Keratinocyte (primary cell): ENCODE data around the gene PLCL1. TPM values are rescaled to one million over a fixed set of nuclear protein-coding genes. Genes with fewer than 3 reads are reported as not detected.

ENCODE experiments used
- DNase-seq: peaks from one replicate; pipeline ENCODE4 v3.0.0-alpha.2; 2011; ENCODE audit warnings: low read depth, missing footprints, low spot score
- FAIRE-seq: peaks from 2 replicates; lab custom pipeline; 2011; peaks lifted over from hg19 to GRCh38; lab: Jason Lieb, UNC
- H2AFZ ChIP-seq: 2 replicates; pipeline ENCODE4 v1.6.0; 2012; ENCODE audit warnings: low read length, control low read depth, inconsistent platforms; ENCODE audit not compliant: control insufficient read depth
- H3K27ac ChIP-seq: 2 replicates; pipeline ENCODE4 v1.5.1; 2011; ENCODE audit warnings: low read length; ENCODE audit not compliant: control insufficient read depth, insufficient read depth
- H3K27me3 ChIP-seq: 3 replicates; pipeline ENCODE4 v1.6.0; 2011; ENCODE audit warnings: low read length; ENCODE audit not compliant: control insufficient read depth, insufficient read depth; ENCODE audit errors: extremely low read depth
- H3K36me3 ChIP-seq, 2 experiments: 2 replicates in 1 of 2; 3 replicates in 1 of 2; pipeline ENCODE4 v1.5.1; 2011; ENCODE audit warnings: low read length in 2 of 2, mild to moderate bottlenecking in 1 of 2; ENCODE audit not compliant: control insufficient read depth in 2 of 2, insufficient read depth in 2 of 2; ENCODE audit errors: extremely low read depth in 1 of 2
- H3K4me1 ChIP-seq: 3 replicates; pipeline ENCODE4 v1.5.1; 2011; ENCODE audit warnings: low read length; ENCODE audit not compliant: control insufficient read depth, insufficient read depth; ENCODE audit errors: extremely low read depth
- H3K4me2 ChIP-seq: 3 replicates; pipeline ENCODE4 v1.6.0; 2011; ENCODE audit warnings: low read depth, low read length; ENCODE audit not compliant: control insufficient read depth, insufficient read depth; ENCODE audit errors: extremely low read depth
- H3K4me3 ChIP-seq, 3 experiments: fragments of 200-600 bp in 1 of 3; sonication (generic) in 1 of 3; 2 replicates in 2 of 3; 3 replicates in 1 of 3; pipeline ENCODE4 v1.5.1; 2011 to 2016; ENCODE audit warnings: low read length in 3 of 3, mild to moderate bottlenecking in 3 of 3, control low read depth in 2 of 3, inconsistent platforms in 1 of 3, low read depth in 1 of 3, mixed read lengths in 1 of 3, mixed run types in 1 of 3, moderate library complexity in 1 of 3; ENCODE audit not compliant: control insufficient read depth in 2 of 3, insufficient read depth in 2 of 3; ENCODE audit errors: extremely low read depth in 1 of 3
- H3K79me2 ChIP-seq: 2 replicates; pipeline ENCODE4 v1.6.0; 2012; ENCODE audit warnings: low read length; ENCODE audit not compliant: control insufficient read depth, insufficient read depth
- H3K9ac ChIP-seq: 3 replicates; pipeline ENCODE4 v1.6.0; 2011; ENCODE audit warnings: low read length; ENCODE audit not compliant: control insufficient read depth, insufficient read depth; ENCODE audit errors: extremely low read depth
- H3K9me1 ChIP-seq: 3 replicates; pipeline ENCODE4 v1.6.0; 2011; ENCODE audit warnings: low read length; ENCODE audit not compliant: control insufficient read depth, insufficient read depth; ENCODE audit errors: extremely low read depth
- H3K9me3 ChIP-seq: 2 replicates; pipeline ENCODE4 v1.5.1; 2012; ENCODE audit warnings: low read depth, low read length; ENCODE audit not compliant: control insufficient read depth
- H4K20me1 ChIP-seq: 3 replicates; pipeline ENCODE4 v1.6.0; 2011; ENCODE audit warnings: low read length; ENCODE audit not compliant: control insufficient read depth, insufficient read depth; ENCODE audit errors: extremely low read depth
- CTCF ChIP-seq, 3 experiments: IDR thresholded peaks in 1 of 3; conservative IDR thresholded peaks in 1 of 3; optimal IDR thresholded peaks in 1 of 3; 2 replicates in 2 of 3; 3 replicates in 1 of 3; pipeline versions ENCODE3 to v1.5.1; 2011; ENCODE audit warnings: low read length in 3 of 3, mild to moderate bottlenecking in 3 of 3, moderate library complexity in 2 of 3, control low read depth in 1 of 3, inconsistent platforms in 1 of 3; ENCODE audit not compliant: insufficient read depth in 2 of 3; ENCODE audit errors: extremely low read depth in 1 of 3
- EZH2 ChIP-seq: IDR thresholded peaks from one replicate; pipeline ENCODE4 v1.6.1; 2012; ENCODE audit warnings: inconsistent platforms, mild to moderate bottlenecking, low read length, moderate library complexity
- dilution Hi-C: fragments of 300-500 bp; cut with MboI; formaldehyde crosslinking; loops from one replicate; pipeline ENCODE4 v1.7.0; 2020; ENCODE audit warnings: low sequenced_read_pairs; ENCODE audit not compliant: extremely low pct_ligation_motif_present
- polyA plus RNA-seq, 5 experiments: library from polyadenylated mRNA; depleted of rRNA in 3 of 5; stranded (reverse) in 3 of 5; stranded (forward) in 1 of 5; unstranded in 1 of 5; fragments of >200 nt; gene quantifications; 1 replicate in 1 of 5; 2 replicates in 3 of 5; 3 replicates in 1 of 5; pipeline versions ENCODE4 v1.2.1 to v1.2.3, GENCODE V29; 2011 to 2012; ENCODE audit warnings: missing spikeins in 2 of 5, low read depth in 1 of 5, low replicate concordance in 1 of 5

PLCL1 gene
- polyA plus RNA-seq, 1 donor (not counting 4 experiments of a cell fraction or from before 2014, with no cell fraction given): 0.01 TPM

- Histone ChIP-seq H3K4me2 (no peak overlapping the region), H3K27ac (no peak overlapping the region), H3K36me3 (no peaks in the 10 kb centered on the region), H3K9ac (no peak overlapping the region), H4K20me1 (no peaks in the 10 kb centered on the region), H3K4me1 (no peaks in the 10 kb centered on the region), H3K27me3 (no peaks in the 10 kb centered on the region), H3K79me2 (no peaks in the 10 kb centered on the region), H2AFZ (no peak overlapping the region), H3K4me3 (no peak overlapping the region), H3K9me3 (no peaks in the 10 kb centered on the region), H3K9me1 (no peaks in the 10 kb centered on the region)
- FAIRE-seq (no peak), DNase-seq (no peak)
- TF ChIP-seq EZH2: no peak
- dilution Hi-C loops: no loop called here
Observed at GRCh38 chr2:197915548-197916265, 111.3 kb downstream of the PLCL1 start.

DNA sequence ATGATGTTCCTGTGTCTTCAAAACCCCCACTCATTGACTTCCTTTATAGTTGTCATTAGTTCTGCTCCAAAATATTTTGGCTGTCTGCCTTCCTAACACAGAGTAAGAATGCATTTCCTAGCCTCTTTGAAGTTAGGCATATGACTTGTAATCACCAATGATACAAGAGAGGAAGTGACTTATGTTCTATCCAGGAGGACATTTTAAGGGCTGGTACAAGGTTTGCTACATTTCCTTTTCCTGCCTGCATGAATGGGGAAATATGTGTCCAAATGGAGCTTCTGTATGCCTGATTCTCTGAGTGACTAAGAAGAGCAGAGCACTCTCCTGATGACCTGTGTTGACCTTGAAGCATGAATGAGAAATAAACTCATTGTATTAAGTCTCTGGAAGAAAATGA lies 115.1 kb downstream of the PLCL1 start:
- Histone ChIP-seq H3K4me3 (no peak overlapping the region), H3K9me1 (no peaks in the 10 kb centered on the region), H3K4me1 (no peaks in the 10 kb centered on the region), H3K27ac (no peak overlapping the region), H4K20me1 (no peaks in the 10 kb centered on the region), H3K36me3 (no peaks in the 10 kb centered on the region), H3K79me2 (no peaks in the 10 kb centered on the region), H3K27me3 (no peaks in the 10 kb centered on the region), H3K4me2 (no peak overlapping the region), H3K9ac (no peak overlapping the region), H3K9me3 (no peaks in the 10 kb centered on the region), H2AFZ (no peak overlapping the region)
- no peak for FAIRE-seq
- dilution Hi-C loops: no loop called here
- DNase-seq: no peak
- TF ChIP-seq CTCF (optimal IDR thresholded peaks at IDR 0.05 in 1 of 3, IDR thresholded peaks at IDR 0.05 in 1 of 3, conservative IDR thresholded peaks at IDR 0.05 in 1 of 3; ENCODE audit: extremely low read depth in 1 of 3, insufficient read depth in 2 of 3, low read length in 3 of 3) (no peak), EZH2 (no peak)

DNA sequence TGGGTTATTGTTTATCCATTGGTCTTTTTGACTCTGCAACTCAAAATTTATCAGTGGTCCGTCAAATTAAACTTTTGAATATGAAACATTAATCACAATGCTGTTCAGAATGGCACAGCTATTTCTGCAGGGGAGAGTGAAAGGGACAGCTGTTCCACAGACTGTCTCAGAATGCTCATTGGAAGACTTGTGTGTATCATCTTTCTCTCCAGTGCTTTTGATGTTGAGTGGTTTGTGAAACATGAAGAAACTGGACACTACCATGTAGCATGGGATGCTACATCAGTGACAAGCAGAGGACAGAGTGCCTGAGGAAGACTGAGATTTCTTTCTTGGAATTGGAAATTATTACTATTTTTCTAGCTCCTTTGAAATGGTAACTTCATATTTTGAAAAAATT lies 115.7 kb downstream of the PLCL1 start:
- TF ChIP-seq EZH2: no peak
- TF ChIP-seq CTCF (optimal IDR thresholded peaks at IDR 0.05 in 1 of 3, IDR thresholded peaks at IDR 0.05 in 1 of 3, conservative IDR thresholded peaks at IDR 0.05 in 1 of 3; ENCODE audit: extremely low read depth in 1 of 3, insufficient read depth in 2 of 3, low read length in 3 of 3): no peak
- Histone ChIP-seq H3K4me3 (no peak overlapping the region), H3K27ac (no peak overlapping the region), H3K9me3 (no peaks in the 10 kb centered on the region), H3K9ac (no peak overlapping the region), H3K27me3 (no peaks in the 10 kb centered on the region), H3K4me2 (no peak overlapping the region), H2AFZ (no peak overlapping the region), H4K20me1 (no peaks in the 10 kb centered on the region), H3K9me1 (no peaks in the 10 kb centered on the region), H3K79me2 (no peaks in the 10 kb centered on the region), H3K36me3 (no peaks in the 10 kb centered on the region), H3K4me1 (no peaks in the 10 kb centered on the region)
- FAIRE-seq: no peak
- DNase-seq: no peak
- dilution Hi-C loops: no loop called here
